OCI-LY1 (cell line): Measurements from ENCODE around the gene HUS1B.
"Not testable (repeated sequence)": the region's sequence is repeated elsewhere in the genome, so short reads cannot be mapped to it uniquely, and the experiment has no call there.

Source experiments
- H2AFZ ChIP-seq: fragments of 200-600 bp; sonication (generic), shearing (Covaris generic); 2 replicates; pipeline ENCODE4 v1.6.0; 2014; ENCODE audit warnings: antibody characterized with exemption, mild to moderate bottlenecking, low read length
- H3F3A ChIP-seq: fragments of 200-600 bp; sonication (generic), shearing (Covaris generic); 2 replicates; pipeline ENCODE4 v1.6.0; 2014; ENCODE audit warnings: mild to moderate bottlenecking, antibody characterized with exemption, low read length, moderate library complexity; ENCODE audit not compliant: insufficient read depth
- H3K27ac ChIP-seq: fragments of 200-600 bp; sonication (generic); 2 replicates; pipeline ENCODE4 v1.5.1; 2014; ENCODE audit warnings: low read length, mixed run types, mild to moderate bottlenecking, low read depth; ENCODE audit not compliant: poor library complexity, severe bottlenecking
- H3K27me3 ChIP-seq: fragments of 200-600 bp; sonication (generic); 2 replicates; pipeline ENCODE4 v1.6.0; 2014; ENCODE audit warnings: antibody characterized with exemption, mild to moderate bottlenecking, low read length, moderate library complexity; ENCODE audit not compliant: insufficient read depth
- H3K36me3 ChIP-seq: fragments of 200-600 bp; sonication (generic); 2 replicates; pipeline ENCODE4 v1.6.1; 2014; ENCODE audit warnings: mild to moderate bottlenecking, antibody characterized with exemption, low read length, moderate library complexity, mixed read lengths; ENCODE audit not compliant: insufficient read depth
- H3K4me1 ChIP-seq: fragments of 200-600 bp; sonication (generic); 2 replicates; pipeline ENCODE4 v1.5.1; 2014; ENCODE audit warnings: mild to moderate bottlenecking, low read length, moderate library complexity; ENCODE audit not compliant: insufficient read depth, severe bottlenecking
- H3K4me2 ChIP-seq: fragments of 200-600 bp; sonication (generic), shearing (Covaris generic); 2 replicates; pipeline ENCODE4 v1.6.1; 2014; ENCODE audit warnings: low read length
- H3K4me3 ChIP-seq: fragments of 200-600 bp; sonication (generic); 2 replicates; pipeline ENCODE4 v1.5.1; 2014; ENCODE audit warnings: low read length, low read depth, mild to moderate bottlenecking, mixed read lengths; ENCODE audit not compliant: poor library complexity, severe bottlenecking
- H3K79me2 ChIP-seq: fragments of 200-600 bp; shearing (Covaris generic); 2 replicates; pipeline ENCODE4 v1.6.1; 2016; ENCODE audit warnings: mixed run types, low read length, mixed read lengths; ENCODE audit not compliant: insufficient read depth
- H3K9ac ChIP-seq: fragments of 200-600 bp; sonication (generic), shearing (Covaris generic); 2 replicates; pipeline ENCODE4 v1.6.1; 2014; ENCODE audit warnings: mild to moderate bottlenecking, low read length, mixed read lengths
- H3K9me2 ChIP-seq: fragments of 200-600 bp; sonication (generic), shearing (Covaris generic); 2 replicates; pipeline ENCODE4 v1.6.1; 2014; ENCODE audit warnings: low read depth, mild to moderate bottlenecking, low read length, mixed read lengths
- H3K9me3 ChIP-seq: fragments of 200-600 bp; shearing (Covaris generic); 2 replicates; pipeline ENCODE4 v1.6.1; 2014; ENCODE audit warnings: low read length, mixed read lengths
- H4K20me1 ChIP-seq: fragments of 200-600 bp; sonication (generic), shearing (Covaris generic); 2 replicates; pipeline ENCODE4 v1.6.0; 2016; ENCODE audit warnings: mild to moderate bottlenecking, low read length; ENCODE audit not compliant: insufficient read depth
- CTCF ChIP-seq: fragments of 200-600 bp; sonication (generic), shearing (Covaris generic); IDR thresholded peaks from 2 replicates; pipeline ENCODE4 v1.5.1; 2017; ENCODE audit warnings: mild to moderate bottlenecking, antibody characterized with exemption, low read length, moderate library complexity, mixed read lengths
- EZH2 ChIP-seq: fragments of 200-600 bp; sonication (generic), shearing (Covaris generic); IDR thresholded peaks from 2 replicates; pipeline ENCODE4 v1.8.0; 2017; ENCODE audit warnings: borderline replicate concordance, mixed run types, mild to moderate bottlenecking, antibody characterized with exemption, low read length, moderate library complexity, mixed read lengths

HUS1B gene

GRCh38 chr6:701215-701614 is 44.3 kb upstream of the HUS1B start:
- Histone ChIP-seq H3K4me1 (no peaks in the 10 kb centered on the region), H3K27ac (no peak overlapping the region), H3K9me3 (no peaks in the 10 kb centered on the region), H3K79me2 (no peaks in the 10 kb centered on the region), H2AFZ (no peak overlapping the region), H4K20me1 (no peaks in the 10 kb centered on the region), H3F3A (no peaks in the 10 kb centered on the region), H3K4me2 (no peak overlapping the region), H3K4me3 (no peak overlapping the region), H3K9me2 (no peaks in the 10 kb centered on the region), H3K36me3 (no peaks in the 10 kb centered on the region), H3K9ac (no peak overlapping the region), H3K27me3 (no peaks in the 10 kb centered on the region)
- TF ChIP-seq EZH2 (no peak), CTCF (no peak)

- Histone ChIP-seq H3K4me3 (no peak overlapping the region), H3K9me2 (no peaks in the 10 kb centered on the region), H3K27ac (no peak overlapping the region), H3F3A (no peaks in the 10 kb centered on the region), H3K9ac (no peak overlapping the region), H3K27me3 (no peaks in the 10 kb centered on the region), H3K4me1 (no peaks in the 10 kb centered on the region), H2AFZ (no peak overlapping the region), H3K4me2 (no peak overlapping the region), H4K20me1 (no peaks in the 10 kb centered on the region), H3K79me2 (no peaks in the 10 kb centered on the region), H3K36me3 (no peaks in the 10 kb centered on the region), H3K9me3 (no peaks in the 10 kb centered on the region)
- TF ChIP-seq CTCF (no peak), EZH2 (no peak)
Observed at GRCh38 chr6:700490-700889, 43.6 kb upstream of the HUS1B start.

- H2AFZ ChIP-seq = no peak overlapping the region
- H3K4me2 ChIP-seq = no peak overlapping the region
- no peak overlapping the region for H3K4me3 ChIP-seq
- no peaks in the 10 kb centered on the region for H3K27me3 ChIP-seq
- no peak for TF ChIP-seq CTCF
- TF ChIP-seq EZH2 = no peak
- no peaks in the 10 kb centered on the region for H3K9me2 ChIP-seq
- no peaks in the 10 kb centered on the region for H3F3A ChIP-seq
- H3K4me1 ChIP-seq = no peaks in the 10 kb centered on the region
- no peaks in the 10 kb centered on the region for H4K20me1 ChIP-seq
- no peaks in the 10 kb centered on the region for H3K36me3 ChIP-seq
- no peaks in the 10 kb centered on the region for H3K79me2 ChIP-seq
- H3K9me3 ChIP-seq = no peaks in the 10 kb centered on the region
- no peak overlapping the region for H3K27ac ChIP-seq
- no peak overlapping the region for H3K9ac ChIP-seq
Observed at GRCh38 chr6:699319-699718, 42.4 kb upstream of the HUS1B start.

GRCh38 chr6:694431-695126 is 37.7 kb upstream of the HUS1B start:
- not testable (repeated sequence) for H3K27ac ChIP-seq, H3K9me2 ChIP-seq, H3K4me2 ChIP-seq, H4K20me1 ChIP-seq, H3K79me2 ChIP-seq, H3K9me3 ChIP-seq, H2AFZ ChIP-seq, H3K36me3 ChIP-seq, H3K4me3 ChIP-seq, H3K27me3 ChIP-seq, H3K9ac ChIP-seq, H3F3A ChIP-seq
- peaks cover 21% of the 10 kb centered on the region for H3K4me1 ChIP-seq
